ENCODE data around the gene ZXDB.
"Not testable (repeated sequence)": the region's sequence is repeated elsewhere in the genome, so short reads cannot be mapped to it uniquely, and the experiment has no call there.

Gene ZXDB

DNA sequence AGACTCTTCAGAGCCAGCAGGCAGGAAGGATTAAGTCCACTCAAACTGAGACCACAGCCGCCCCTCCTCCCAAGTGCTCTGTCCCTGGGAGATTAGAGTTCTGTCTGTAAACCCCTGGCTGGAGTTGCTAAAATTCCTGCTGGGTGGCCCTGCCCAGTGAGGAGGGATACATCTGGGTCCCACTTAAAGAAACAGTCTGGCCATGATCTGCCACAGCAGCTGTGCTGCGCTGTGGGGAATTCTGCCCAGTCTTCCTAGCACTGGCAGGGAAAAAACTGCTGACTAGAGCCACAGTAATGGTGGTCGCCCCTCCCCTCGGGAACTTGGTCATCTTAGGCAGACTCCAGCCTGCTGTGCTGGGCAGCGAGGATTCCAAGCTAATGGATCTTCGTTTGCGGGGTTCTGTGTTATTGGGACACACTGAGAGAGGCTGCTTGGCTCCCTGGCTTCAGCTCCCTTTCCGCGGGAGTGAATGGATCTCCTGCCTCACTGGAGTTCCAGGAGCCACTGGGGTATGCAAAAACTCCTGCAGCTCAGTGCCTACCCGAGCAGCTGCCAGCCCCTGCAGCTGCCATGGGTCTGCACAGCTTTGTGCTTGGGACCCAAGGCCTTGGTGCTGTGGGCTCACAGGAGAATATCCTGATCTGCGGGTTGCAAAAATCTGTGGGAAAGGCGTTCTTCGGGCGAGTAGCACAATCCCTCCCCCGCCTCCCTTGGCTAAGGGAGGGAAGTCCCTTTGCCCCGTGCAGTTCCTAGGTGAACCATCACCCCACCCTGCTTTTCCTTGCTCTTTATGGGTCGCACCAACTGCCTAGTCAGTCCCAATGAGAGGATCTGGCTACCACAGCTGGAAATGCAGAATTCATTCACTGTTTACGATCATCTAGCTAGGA, 15.7 kb downstream of the ZXDB start:
- H3K27ac ChIP-seq (replicated peaks): no peak overlapping the region
- H3K4me3 ChIP-seq (replicated peaks; ENCODE audit: insufficient read depth, low read length): no peak overlapping the region
- DNase-seq (ENCODE audit: low read depth in 1 of 2, low spot score in 1 of 2): no peak
- TF ChIP-seq, protein P1, sequence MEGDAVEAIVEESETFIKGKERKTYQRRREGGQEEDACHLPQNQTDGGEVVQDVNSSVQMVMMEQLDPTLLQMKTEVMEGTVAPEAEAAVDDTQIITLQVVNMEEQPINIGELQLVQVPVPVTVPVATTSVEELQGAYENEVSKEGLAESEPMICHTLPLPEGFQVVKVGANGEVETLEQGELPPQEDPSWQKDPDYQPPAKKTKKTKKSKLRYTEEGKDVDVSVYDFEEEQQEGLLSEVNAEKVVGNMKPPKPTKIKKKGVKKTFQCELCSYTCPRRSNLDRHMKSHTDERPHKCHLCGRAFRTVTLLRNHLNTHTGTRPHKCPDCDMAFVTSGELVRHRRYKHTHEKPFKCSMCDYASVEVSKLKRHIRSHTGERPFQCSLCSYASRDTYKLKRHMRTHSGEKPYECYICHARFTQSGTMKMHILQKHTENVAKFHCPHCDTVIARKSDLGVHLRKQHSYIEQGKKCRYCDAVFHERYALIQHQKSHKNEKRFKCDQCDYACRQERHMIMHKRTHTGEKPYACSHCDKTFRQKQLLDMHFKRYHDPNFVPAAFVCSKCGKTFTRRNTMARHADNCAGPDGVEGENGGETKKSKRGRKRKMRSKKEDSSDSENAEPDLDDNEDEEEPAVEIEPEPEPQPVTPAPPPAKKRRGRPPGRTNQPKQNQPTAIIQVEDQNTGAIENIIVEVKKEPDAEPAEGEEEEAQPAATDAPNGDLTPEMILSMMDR (IDR thresholded peaks at IDR 0.05; ENCODE audit: insufficient read depth, low read length): no peak
- TF ChIP-seq REST (IDR thresholded peaks at IDR 0.05; ENCODE audit: insufficient replicate concordance, low read depth) (no peak), GABPA (IDR thresholded peaks at IDR 0.05; ENCODE audit: low read depth) (no peak), SPI1 (IDR thresholded peaks at IDR 0.05; ENCODE audit: borderline replicate concordance, low read depth) (no peak), POLR2AphosphoS5 (IDR thresholded peaks at IDR 0.05; ENCODE audit: low read depth) (no peak)
- no peaks in the 10 kb centered on the region for H3K27me3 ChIP-seq (ENCODE audit: insufficient read depth, poor library complexity, severe bottlenecking)

DNA sequence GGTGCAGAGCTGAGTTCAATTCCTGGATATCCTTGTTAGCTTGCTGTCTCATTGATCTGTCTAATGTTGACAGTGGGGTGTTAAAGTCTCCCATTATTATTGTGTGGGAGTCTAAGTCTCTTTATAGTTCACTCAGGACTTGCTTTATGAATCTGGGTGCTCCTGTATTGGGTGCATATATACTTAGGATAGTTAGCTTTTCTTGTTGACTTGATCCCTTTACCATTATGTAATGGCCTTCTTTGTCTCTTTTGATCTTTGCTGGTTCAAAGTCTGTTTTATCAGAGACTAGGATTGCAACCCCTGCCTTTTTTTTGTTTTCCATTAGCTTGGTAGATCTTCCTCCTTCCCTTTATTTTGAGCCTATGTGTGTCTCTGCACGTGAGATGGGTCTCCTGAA, 21.5 kb downstream of the ZXDB start:
- H3K27me3 ChIP-seq (ENCODE audit: insufficient read depth, poor library complexity, severe bottlenecking); DNase-seq (ENCODE audit: low read depth in 1 of 2, low spot score in 1 of 2); H3K4me3 ChIP-seq (replicated peaks; ENCODE audit: insufficient read depth, low read length); H3K27ac ChIP-seq (replicated peaks): not testable (repeated sequence)

GRCh38 chrX:57629438-57629837, 37.6 kb downstream of the ZXDB start:
- H3K27me3 ChIP-seq (ENCODE audit: insufficient read depth, poor library complexity, severe bottlenecking); DNase-seq (ENCODE audit: low read depth in 1 of 2, low spot score in 1 of 2); H3K27ac ChIP-seq (replicated peaks); H3K4me3 ChIP-seq (replicated peaks; ENCODE audit: insufficient read depth, low read length): not testable (repeated sequence)

- H3K27me3 ChIP-seq (ENCODE audit: insufficient read depth, poor library complexity, severe bottlenecking): no peaks in the 10 kb centered on the region
- H3K27ac ChIP-seq (replicated peaks): no peak overlapping the region
- no peak for DNase-seq (ENCODE audit: low read depth in 1 of 2, low spot score in 1 of 2)
- H3K4me3 ChIP-seq (replicated peaks; ENCODE audit: insufficient read depth, low read length): no peak overlapping the region
- TF ChIP-seq REST (IDR thresholded peaks at IDR 0.05; ENCODE audit: insufficient replicate concordance, low read depth) (no peak), GABPA (IDR thresholded peaks at IDR 0.05; ENCODE audit: low read depth) (no peak), POLR2AphosphoS5 (IDR thresholded peaks at IDR 0.05; ENCODE audit: low read depth) (no peak), SPI1 (IDR thresholded peaks at IDR 0.05; ENCODE audit: borderline replicate concordance, low read depth) (no peak)
- TF ChIP-seq, protein P1 (IDR thresholded peaks at IDR 0.05; ENCODE audit: insufficient read depth, low read length): no peak
Observed at GRCh38 chrX:57640674-57641016, 48.8 kb downstream of the ZXDB start.

GRCh38 chrX:57641338-57641737, 49.5 kb downstream of the ZXDB start:
- Histone ChIP-seq H3K4me3 (replicated peaks; ENCODE audit: insufficient read depth, low read length) (no peak overlapping the region), H3K27me3 (ENCODE audit: insufficient read depth, poor library complexity, severe bottlenecking) (no peaks in the 10 kb centered on the region), H3K27ac (replicated peaks) (no peak overlapping the region)
- DNase-seq (ENCODE audit: low read depth in 1 of 2, low spot score in 1 of 2): no peak
- TF ChIP-seq, protein P1 (IDR thresholded peaks at IDR 0.05; ENCODE audit: insufficient read depth, low read length): no peak
- TF ChIP-seq REST (IDR thresholded peaks at IDR 0.05; ENCODE audit: insufficient replicate concordance, low read depth): no peak
